ENCODE measurements around the gene TCOF1.

DNA sequence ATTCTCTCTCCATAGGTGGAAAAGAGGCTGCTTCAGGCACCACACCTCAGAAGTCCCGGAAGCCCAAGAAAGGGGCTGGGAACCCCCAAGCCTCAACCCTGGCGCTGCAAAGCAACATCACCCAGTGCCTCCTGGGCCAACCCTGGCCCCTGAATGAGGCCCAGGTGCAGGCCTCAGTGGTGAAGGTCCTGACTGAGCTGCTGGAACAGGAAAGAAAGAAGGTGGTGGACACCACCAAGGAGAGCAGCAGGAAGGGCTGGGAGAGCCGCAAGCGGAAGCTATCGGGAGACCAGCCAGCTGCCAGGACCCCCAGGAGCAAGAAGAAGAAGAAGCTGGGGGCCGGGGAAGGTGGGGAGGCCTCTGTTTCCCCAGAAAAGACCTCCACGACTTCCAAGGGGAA is 38.8 kb downstream of the TCOF1 start:
- TF ChIP-seq, protein P1, sequence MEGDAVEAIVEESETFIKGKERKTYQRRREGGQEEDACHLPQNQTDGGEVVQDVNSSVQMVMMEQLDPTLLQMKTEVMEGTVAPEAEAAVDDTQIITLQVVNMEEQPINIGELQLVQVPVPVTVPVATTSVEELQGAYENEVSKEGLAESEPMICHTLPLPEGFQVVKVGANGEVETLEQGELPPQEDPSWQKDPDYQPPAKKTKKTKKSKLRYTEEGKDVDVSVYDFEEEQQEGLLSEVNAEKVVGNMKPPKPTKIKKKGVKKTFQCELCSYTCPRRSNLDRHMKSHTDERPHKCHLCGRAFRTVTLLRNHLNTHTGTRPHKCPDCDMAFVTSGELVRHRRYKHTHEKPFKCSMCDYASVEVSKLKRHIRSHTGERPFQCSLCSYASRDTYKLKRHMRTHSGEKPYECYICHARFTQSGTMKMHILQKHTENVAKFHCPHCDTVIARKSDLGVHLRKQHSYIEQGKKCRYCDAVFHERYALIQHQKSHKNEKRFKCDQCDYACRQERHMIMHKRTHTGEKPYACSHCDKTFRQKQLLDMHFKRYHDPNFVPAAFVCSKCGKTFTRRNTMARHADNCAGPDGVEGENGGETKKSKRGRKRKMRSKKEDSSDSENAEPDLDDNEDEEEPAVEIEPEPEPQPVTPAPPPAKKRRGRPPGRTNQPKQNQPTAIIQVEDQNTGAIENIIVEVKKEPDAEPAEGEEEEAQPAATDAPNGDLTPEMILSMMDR (IDR thresholded peaks at IDR 0.05; ENCODE audit: low read length), result no peak
- no peak for TF ChIP-seq EZH2 (IDR thresholded peaks at IDR 0.05; ENCODE audit: borderline replicate concordance, low read length)

Measured in OCI-LY1 (cell line).